Measurements from ENCODE around the gene SIRT1.

- no peak for TF ChIP-seq HDAC2 (IDR thresholded peaks at IDR 0.05)
- TF ChIP-seq JUND (IDR thresholded peaks at IDR 0.05; ENCODE audit: borderline replicate concordance, low read depth, low read length) = no peak
- no peak for TF ChIP-seq JUND (tag; IDR thresholded peaks at IDR 0.05; ENCODE audit: borderline replicate concordance, low read depth, low read length)
- no peak for TF ChIP-seq CTCF (IDR thresholded peaks at IDR 0.05 in 2 of 3, conservative IDR thresholded peaks at IDR 0.05 in 1 of 3; ENCODE audit: insufficient read depth in 2 of 3, low read depth in 1 of 3, low read length in 3 of 3)
- no peak for TF ChIP-seq HOMEZ (CRISPR knock-in tag; IDR thresholded peaks at IDR 0.05)
- TF ChIP-seq TRIM24 (IDR thresholded peaks at IDR 0.05) = no peak
- no peak for TF ChIP-seq HBP1 (CRISPR knock-in tag; IDR thresholded peaks at IDR 0.05)
- no peak for TF ChIP-seq EP300 (IDR thresholded peaks at IDR 0.05; ENCODE audit: low read length)
- TF ChIP-seq RBM39 (optimal IDR thresholded peaks at IDR 0.05; ENCODE audit: low read depth, low read length) = no peak
- TF ChIP-seq HNRNPLL (IDR thresholded peaks at IDR 0.05; ENCODE audit: low read depth, low read length, poor library complexity, severe bottlenecking) = no peak
- TF ChIP-seq NBN (IDR thresholded peaks at IDR 0.05; ENCODE audit: low read depth) = no peak
- TF ChIP-seq ZKSCAN1 (IDR thresholded peaks at IDR 0.05; ENCODE audit: low read depth, low read length) = no peak
These were observed 9.2 kb downstream of the SIRT1 start for GRCh38 chr10:67893637-67894036.

Measured in K562 (cell line).